HL-60 (cell line): Measurements from ENCODE around the gene PTPA.

Source experiments
- GABPA ChIP-seq: IDR thresholded peaks from 2 replicates; pipeline ENCODE4 v1.6.1; 2012; ENCODE audit warnings: low read depth
- POLR2AphosphoS5 ChIP-seq: IDR thresholded peaks from 2 replicates; pipeline ENCODE4 v1.6.1; 2012; ENCODE audit warnings: low read depth
- SPI1 ChIP-seq: IDR thresholded peaks from 2 replicates; pipeline ENCODE4 v1.6.1; 2012; ENCODE audit warnings: low read depth, mild to moderate bottlenecking, borderline replicate concordance
- TF ChIP-seq, protein P1 (sequence below): IDR thresholded peaks from one replicate; pipeline ENCODE4 v1.5.1; 2011; ENCODE audit warnings: low read length, control low read depth, inconsistent platforms; ENCODE audit not compliant: insufficient read depth

DNA sequence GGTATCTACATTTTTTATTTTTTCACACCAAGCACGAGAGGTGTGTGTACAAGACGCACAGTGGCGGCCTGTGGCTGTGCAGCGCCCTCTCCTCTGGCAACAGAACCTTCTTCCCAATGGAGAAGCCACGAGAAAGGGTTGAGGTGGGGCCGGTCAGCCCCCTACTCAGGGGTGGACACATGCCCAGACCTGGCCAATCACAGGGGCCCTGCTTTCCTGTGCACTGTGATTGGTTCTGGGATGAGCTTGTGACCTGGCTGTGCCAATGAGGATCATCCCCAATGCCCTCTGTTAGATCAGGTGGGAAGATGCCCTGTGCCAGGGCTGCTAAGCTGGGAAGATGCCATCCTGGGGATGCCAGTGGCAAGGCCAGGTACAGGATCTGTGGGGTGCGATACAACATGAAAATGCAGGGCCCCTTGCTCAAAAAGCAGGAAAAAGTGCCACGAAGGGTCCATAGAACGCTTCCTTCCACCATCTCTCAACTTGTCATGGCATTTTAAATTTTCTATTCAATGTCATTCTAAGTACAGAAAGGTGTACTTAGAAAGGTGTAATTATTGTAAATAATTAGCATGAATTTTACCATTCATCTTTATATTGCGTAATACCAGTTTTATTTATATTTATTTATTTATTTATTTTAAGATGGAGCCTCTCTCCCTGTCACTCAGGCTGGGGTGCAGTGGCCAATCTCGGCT, 51.4 kb downstream of the PTPA start:
- TF ChIP-seq, protein P1, sequence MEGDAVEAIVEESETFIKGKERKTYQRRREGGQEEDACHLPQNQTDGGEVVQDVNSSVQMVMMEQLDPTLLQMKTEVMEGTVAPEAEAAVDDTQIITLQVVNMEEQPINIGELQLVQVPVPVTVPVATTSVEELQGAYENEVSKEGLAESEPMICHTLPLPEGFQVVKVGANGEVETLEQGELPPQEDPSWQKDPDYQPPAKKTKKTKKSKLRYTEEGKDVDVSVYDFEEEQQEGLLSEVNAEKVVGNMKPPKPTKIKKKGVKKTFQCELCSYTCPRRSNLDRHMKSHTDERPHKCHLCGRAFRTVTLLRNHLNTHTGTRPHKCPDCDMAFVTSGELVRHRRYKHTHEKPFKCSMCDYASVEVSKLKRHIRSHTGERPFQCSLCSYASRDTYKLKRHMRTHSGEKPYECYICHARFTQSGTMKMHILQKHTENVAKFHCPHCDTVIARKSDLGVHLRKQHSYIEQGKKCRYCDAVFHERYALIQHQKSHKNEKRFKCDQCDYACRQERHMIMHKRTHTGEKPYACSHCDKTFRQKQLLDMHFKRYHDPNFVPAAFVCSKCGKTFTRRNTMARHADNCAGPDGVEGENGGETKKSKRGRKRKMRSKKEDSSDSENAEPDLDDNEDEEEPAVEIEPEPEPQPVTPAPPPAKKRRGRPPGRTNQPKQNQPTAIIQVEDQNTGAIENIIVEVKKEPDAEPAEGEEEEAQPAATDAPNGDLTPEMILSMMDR, result no peak
- TF ChIP-seq POLR2AphosphoS5 (no peak), GABPA (no peak), SPI1 (no peak)
